GM10847 (cell line): ENCODE results near the gene RASSF5.

Experiments used
- POLR2A ChIP-seq: IDR thresholded peaks from 2 replicates; pipeline ENCODE4 v1.6.1; 2011; ENCODE audit not compliant: insufficient read length; ENCODE audit errors: extremely low read depth

The RASSF5 gene

DNA sequence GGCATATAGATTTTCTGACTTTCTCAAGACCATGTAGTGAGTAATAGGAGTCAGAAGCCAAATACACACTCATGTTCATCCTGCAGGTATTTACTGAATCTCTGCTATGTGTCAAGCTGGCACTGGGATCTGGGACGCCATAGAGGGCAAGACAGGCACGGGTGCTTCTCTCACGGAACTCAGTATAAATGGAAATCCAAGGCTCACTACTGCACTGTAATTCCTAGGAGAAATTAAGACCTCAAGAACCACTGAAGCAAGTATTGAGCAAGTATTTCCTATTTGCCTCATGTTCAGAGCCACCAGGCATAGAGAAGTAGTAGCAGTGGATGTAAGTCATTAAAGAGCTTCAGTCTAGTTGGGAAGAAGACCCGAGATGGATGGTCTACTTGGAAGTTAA is 66.0 kb downstream of the RASSF5 start:
- no peak for TF ChIP-seq POLR2A

DNA sequence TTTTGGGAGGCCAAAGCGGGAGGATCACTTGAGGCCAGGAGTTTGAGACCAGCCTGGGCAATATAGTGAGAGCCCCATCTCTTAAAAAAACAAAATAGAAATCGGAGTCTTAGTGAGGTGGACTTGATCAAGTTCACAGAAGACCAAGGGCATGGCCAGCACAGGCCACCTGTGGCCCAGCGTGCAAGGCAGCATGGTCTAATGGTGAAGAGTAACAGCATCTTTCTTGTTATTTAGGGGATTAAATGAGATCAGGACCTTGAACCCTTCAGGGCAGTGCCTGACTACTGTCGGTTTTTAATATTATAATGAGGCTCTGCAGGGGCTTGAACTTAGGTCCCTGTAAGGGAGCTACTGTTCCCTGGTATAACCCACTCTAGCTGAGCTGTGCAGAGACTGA is 66.4 kb downstream of the RASSF5 start:
- no peak for TF ChIP-seq POLR2A

DNA sequence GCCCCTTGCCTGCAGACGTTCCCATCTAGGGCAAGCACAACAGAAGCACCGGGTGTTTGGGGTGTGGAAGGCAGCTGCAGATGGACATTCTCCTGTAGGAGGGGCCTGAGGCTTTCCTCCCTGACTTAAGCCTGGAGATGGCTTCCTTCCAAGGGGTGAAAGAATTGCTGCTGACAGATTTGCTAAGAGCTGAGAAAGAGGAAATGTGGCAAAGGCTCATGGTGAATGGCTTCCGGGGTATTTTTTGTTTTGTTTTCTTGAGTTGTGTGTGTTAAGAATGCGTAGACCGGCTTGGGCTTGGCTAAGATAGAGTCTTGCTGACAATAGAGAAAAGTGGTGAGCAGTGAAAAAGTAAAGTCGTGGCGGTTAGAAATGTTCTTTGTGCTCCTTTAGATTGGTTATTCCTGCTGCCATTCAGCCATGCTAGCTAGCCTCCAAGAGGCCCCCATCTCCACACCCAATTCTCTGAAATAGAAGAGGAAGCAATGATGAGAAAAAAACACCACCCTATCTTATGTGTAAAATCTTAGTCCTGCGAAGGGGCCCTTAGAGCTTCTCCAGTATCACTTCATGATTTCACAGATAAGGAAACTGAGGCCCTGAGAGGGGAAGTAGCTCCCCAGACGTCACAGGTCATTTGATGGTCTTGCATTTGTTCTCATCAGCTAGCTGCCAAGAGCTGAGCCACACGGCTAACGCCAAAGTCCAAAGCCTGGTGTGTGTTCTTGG is 68.0 kb downstream of the RASSF5 start:
- no peak for TF ChIP-seq POLR2A

DNA sequence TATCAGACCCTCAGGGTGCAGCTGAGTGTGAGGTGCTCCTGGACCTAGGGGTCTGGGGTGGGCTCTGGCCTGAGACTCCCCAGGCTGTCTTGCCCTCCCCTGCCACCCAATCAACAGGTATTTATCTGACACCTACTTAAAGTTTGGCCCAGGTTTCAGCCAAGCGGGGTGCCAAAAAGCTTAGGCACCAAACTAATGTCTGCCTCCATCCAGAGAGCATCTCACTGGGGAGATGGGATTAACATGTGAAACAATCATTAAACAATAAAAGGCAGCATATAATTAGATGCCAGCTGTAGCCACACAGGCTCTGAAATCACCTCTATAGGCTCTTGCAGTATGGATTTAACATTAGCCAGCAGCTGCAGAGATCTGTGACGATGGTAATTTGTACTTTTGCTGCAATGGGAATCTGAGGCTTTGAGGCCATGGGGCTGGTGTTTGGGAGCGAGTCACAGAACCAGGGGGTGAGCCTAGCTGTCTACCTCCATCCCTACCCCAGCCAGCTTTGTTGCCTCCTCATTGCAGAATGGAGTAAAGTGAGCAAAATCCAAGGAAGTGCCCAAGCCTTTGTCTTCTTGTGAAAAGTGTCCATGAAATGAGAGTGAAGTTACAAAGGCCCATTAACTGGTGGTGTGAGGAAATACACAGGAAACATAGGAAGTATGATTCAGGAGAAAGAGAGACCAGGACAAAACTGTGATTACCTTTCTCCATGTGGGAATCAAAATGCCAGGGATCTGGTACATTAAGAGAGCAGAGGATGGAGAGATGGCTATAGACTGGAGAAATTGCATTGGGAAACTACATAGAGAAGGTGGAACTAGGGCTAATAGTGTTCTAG is 68.8 kb downstream of the RASSF5 start:
- no peak for TF ChIP-seq POLR2A

DNA sequence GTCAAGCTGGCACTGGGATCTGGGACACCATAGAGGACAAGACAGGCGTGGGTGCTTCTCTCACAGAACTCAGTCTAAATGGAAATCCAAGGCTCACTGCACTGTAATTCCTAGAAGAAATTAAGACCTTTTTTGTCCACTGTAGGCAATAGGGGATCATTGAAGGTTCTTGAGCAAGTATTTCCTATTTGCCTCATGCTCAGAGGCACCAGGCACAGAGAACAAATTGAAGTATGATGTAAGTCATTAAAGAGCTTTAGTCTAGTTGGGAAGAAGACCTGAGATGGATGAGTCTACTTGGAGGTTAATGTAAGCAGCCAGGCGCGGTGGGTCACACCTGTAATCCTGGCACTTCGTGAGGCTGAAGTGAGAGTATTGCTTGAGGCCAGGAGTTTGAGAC is 70.3 kb downstream of the RASSF5 start:
- TF ChIP-seq POLR2A = no peak

DNA sequence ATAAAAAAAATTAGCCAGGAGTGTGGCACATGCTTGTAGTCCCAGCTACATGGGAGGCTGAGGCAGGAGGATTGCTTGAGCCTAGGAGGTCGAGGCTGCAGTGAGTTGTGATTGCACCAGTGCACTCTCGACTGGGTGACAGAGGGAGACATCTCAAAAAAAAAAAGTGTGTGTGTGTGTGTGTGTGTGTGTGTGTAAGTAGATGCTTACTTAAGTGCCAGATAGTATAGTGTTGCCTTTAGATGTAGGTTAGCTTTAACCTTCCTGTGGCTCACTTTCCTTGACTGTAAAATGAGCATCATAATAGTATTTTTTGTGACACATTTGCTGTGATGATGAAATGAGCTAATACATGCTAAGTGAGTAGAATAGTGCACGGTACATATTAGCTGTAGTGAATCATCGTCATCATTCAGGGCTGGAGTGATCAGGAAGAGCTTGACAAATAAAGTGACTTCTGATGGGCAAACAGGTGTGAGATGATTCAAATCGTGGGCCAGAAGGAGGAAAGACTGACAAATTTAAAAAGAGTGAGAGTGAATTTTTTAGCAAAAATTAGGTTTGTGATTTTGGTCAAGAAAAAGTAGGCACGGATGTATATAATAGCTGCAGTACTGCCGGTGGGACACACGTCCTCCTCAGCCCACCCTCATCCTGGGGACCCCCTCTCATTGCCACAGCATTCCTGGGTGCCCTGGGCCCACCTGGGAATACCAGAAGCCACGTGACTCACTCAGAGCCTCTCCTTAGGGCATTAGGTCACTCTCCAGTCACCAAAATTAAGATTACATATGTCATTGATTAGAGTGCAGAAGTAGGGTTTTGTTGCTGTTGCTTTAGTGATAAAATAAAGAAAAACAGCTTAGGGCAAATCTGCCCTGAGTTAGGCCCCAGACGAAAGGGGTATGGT is 71.0 kb downstream of the RASSF5 start:
- TF ChIP-seq POLR2A = no peak

DNA sequence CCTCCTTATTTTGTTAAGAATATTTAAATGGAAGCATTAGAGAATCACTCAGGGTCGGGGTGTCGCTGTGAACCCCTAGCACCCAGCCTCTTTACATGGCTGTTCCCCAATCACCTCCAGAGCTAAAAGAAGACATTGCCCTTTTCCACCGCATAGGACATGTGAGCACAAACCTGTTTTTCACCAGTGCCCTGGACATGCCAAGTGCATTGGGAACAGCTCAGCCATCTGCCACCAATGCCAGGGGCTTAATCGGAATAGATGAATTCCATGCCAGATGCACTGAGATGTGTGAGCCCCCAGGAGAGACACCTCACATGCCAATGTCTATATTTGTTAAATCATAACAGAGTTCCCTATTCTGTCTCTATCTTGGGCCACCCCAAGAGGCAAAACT is 71.6 kb downstream of the RASSF5 start:
- no peak for TF ChIP-seq POLR2A

DNA sequence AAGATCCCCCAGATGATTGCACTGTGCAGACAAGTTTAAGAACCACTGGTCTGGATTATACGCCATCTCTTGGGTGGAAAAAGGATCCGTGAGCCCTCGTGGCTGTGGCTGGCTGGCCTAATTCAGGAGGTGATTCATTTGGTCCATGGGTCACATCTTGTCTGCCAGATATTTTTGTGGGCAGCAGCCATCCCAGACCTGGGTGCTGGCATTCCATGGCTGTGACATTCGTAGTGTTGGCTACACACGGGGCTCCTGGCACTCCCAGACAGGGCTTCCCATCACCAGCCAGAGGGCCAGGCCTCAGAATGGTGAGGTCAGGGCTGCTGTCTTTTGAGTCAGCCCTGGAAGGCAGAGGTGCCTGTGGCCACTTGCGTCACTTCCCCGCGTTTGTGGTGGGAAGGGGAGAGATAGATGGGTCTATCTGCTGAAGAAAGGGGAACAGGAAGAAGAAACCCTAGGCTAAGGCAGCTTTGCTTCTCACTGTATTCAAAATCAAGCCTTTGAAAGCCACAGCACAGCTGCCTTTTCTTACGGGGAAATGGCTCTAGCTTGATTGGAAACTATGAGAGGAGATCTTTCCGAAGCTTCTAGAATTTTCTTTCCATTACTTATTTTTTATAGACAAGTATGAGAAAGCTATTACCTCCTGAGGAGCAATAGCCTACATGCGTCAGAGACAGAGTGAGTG is 72.6 kb downstream of the RASSF5 start:
- TF ChIP-seq POLR2A = peak; percentile 38

DNA sequence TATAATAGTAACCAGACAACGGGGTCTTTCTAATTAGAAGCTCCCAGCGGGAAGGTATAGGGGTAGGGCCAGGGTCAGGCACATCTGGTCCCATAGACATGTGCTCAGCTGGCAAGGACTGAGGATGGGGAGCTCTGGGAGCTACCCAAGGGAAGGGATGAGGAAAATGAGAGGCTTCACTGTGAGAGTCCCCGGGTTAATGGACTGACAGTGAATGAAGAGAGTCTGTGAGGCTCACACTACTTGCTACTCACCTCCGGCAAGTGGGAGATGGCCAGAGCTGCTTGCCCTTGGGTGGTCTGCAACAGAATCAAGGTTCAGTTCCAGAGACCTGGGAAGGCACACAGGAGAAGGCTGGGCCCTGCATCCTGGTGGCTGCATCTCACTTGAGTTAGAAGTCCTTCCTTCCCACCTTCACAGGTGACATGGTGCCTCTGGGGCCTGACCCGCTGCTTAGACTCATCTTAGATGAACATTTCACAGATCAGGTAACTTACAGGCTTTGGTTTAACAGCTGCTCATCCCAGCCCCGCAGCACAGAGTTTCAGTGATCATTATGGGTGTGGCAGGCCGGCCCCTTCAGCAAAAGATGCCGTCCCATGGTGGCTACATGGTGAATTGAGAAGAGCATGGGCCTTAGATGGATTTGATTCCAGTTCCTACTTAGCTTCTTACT is 73.2 kb downstream of the RASSF5 start:
- no peak for TF ChIP-seq POLR2A

DNA sequence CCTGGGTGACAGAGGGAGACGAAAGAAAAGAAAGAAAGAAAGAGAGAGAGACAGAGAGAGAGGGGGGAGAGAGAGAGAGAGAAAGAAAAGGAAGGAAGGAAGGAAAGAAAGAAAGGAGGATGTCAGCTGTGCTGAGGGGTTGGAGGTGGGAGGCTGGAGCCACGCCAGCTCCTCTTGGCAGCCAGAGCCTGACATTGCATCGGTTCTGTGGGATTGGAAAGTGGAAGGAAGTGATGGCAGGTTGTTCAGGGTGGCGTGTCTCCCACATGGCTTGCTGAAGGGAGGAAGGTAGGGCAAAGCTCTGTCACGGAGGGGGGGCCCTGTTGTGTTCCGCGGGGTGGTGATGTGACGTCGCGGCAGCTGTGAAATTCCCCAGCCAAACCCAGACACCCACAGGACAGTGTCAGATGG is 74.2 kb downstream of the RASSF5 start:
- TF ChIP-seq POLR2A = no peak

DNA sequence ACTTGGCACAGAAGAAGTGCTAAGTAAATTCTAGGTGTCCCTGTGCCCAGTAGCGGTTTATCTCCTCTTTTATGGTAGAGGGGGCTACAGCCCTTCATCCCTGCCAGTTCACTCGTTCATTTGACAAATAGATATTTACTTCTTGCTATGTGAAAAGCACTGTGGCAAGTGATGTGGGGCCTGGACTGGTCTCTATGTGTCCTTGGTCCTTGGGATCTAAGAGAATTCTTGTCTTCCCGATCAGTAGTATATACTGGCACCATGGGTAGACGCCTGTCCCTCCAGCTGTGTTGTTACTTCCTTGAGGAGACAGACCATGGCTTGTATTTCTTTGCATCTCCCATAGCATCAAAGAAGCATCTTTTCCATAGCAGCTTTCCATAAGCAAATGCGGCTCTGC is 75.2 kb downstream of the RASSF5 start:
- no peak for TF ChIP-seq POLR2A

DNA sequence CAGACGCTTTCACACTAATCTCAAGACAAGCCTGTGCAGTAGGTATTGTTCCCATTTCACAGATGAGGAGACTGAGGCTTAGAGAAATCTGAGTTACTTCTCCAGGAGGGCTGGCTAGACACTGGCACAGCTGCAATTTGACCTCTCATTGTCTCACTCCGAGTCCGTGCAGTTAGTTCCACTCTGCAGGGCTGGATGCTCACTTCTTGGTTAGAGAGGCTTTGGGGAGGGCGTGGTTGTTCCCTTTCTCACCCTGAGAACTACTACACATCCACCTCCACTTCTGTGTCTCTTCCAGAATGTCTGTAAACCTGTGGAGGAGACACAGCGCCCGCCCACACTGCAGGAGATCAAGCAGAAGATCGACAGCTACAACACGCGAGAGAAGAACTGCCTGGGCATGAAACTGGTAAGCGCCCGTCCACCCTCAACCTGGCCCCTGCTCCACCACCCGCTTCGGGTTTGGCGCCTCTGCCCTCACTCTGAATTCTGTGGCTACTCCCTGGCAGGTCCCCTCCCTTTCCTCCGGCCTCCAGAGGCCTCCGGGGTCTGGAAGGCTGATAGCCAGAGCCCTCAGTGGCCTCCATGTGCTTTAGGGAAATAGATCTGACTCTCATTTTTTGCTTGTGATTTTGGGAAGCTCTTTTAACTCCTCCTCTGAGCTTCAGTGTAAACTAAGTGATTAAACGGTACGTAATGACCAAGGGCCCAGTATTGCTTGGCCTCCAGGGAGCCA is 75.8 kb downstream of the RASSF5 start:
- no peak for TF ChIP-seq POLR2A

DNA sequence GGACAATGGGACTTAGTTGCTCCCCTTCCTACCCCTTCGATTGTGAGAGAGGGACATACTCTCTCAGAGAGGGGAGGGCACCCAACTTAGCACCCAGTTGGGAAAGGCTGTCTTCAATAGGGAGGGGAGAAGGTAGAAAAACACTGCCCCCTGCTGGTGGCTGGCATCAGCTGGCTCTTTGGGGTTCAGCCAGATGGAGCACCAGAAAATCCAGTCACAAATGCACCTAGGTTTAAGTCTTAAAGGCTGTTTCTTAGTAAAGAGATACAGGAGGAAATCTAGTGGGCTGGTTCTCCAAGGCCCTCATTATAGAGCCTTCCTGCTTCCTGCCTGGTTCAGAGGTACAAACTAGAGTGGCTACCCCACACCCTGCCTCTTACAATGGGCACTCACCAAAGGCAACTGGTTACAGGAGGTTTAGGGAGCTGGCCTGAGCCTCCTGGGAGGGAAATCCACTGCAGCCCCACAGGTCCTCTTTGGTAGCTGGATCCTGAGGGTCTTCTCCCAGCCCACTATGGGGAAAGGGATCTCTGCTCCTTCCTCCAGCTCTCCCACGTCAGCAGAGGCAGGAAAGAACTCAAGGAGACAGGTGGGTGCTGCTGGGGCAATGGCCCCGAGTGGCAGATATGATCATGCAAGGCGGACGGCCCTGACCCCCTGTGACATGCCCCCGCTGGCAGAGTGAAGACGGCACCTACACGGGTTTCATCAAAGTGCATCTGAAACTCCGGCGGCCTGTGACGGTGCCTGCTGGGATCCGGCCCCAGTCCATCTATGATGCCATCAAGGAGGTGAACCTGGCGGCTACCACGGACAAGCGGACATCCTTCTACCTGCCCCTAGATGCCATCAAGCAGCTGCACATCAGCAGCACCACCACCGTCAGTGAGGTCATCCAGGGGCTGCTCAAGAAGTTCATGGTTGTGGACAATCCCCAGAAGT is 76.6 kb downstream of the RASSF5 start:
- TF ChIP-seq POLR2A = no peak
